ENCODE data around the gene TNFAIP8.
A peak's percentile ranks its signal among the peaks of the same experiment; 100 is the strongest.

Gene TNFAIP8

GRCh38 chr5:119319890-119320289 lies 35.9 kb upstream of the TNFAIP8 start:
- H3K79me2 ChIP-seq (ENCODE audit: control insufficient read depth, insufficient read depth, low read length, poor library complexity), result no peaks in the 10 kb centered on the region
- no peak overlapping the region for H3K9ac ChIP-seq (ENCODE audit: low read length)
- no peaks in the 10 kb centered on the region for H3K27me3 ChIP-seq (ENCODE audit: insufficient read depth, low read length)

DNA sequence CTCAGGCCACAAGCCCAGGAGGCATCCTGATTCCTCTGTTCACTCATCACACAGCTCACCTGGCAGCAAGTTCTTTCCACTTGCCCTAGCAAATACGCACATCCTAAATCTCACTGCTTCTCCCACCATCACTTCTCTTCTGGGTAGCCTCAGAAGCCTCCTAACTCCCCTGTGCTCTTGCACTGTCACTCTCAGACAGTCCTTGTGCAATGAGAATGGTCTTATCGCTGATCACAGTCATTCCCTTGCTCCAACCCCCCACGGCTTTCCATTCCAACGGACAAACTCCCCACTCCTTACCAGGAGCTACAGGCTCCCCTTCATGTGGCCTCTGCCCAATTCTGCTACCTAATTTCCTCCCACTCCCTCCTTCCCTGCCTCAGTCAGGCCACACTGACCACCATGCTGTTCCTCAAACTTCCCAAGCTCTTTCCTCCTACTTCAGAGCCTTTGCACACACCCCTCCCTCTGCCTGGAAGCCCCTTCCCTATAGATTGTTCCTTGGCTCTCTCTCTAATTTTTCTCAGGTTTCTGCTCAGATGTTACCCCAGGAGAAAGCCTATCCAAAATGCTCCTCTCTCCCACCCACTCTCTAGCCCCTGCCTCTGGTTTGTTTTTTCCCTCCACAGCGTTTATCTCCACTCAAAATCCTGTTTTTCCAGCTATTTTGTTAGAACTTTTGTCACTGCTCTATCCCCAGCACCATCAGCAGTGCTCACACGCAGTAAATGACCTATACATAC lies 34.1 kb upstream of the TNFAIP8 start:
- Histone ChIP-seq H3K79me1 (ENCODE audit: low read length) (peaks cover 10% of the 10 kb centered on the region), H4K8ac (ENCODE audit: low read depth, low read length) (peak overlapping the region; percentile 13), H3K23ac (ENCODE audit: low read length) (no peak overlapping the region), H3K4me1 (ENCODE audit: control insufficient read depth in 1 of 2, insufficient read depth in 2 of 2, low read length in 2 of 2) (peaks cover 25 to 29% of the 10 kb centered on the region in 2 experiments), H3K4me2 (ENCODE audit: low read length) (no peak overlapping the region), H3K27me3 (ENCODE audit: insufficient read depth, low read length) (no peaks in the 10 kb centered on the region), H4K91ac (ENCODE audit: low read depth, low read length) (peak overlapping the region; percentile 4), H3K18ac (ENCODE audit: low read length) (peak overlapping the region; percentile 23), H3K9me3 (ENCODE audit: insufficient read depth, low read depth, low read length) (no peaks in the 10 kb centered on the region), H3K9ac (ENCODE audit: low read length) (no peak overlapping the region), H4K12ac (ENCODE audit: low read depth, low read length) (no peak overlapping the region), H3K14ac (ENCODE audit: low read length) (no peak overlapping the region), H3K36me3 (ENCODE audit: control insufficient read depth in 1 of 2, insufficient read depth in 2 of 2, low read length in 2 of 2) (no peaks in the 10 kb centered on the region), H2BK12ac (ENCODE audit: low read length) (no peak overlapping the region), H2AFZ (ENCODE audit: insufficient read depth, low read length, poor library complexity) (no peak overlapping the region), H3K4me3 (ENCODE audit: low read depth, low read length) (no peak overlapping the region), H3K4ac (ENCODE audit: low read depth, low read length) (peak overlapping the region; percentile 13), H2AK5ac (ENCODE audit: low read length) (no peak overlapping the region), H3K79me2 (ENCODE audit: control insufficient read depth, insufficient read depth, low read length, poor library complexity) (no peaks in the 10 kb centered on the region), H2BK5ac (ENCODE audit: low read depth, low read length, poor library complexity) (no peak overlapping the region), H3K27ac (ENCODE audit: low read depth, low read length) (no peak overlapping the region), H2BK120ac (ENCODE audit: insufficient read depth, low read length, poor library complexity) (peak overlapping the region; percentile 60)
- peak; percentile 25 to 56 for DNase-seq
- WGBS (ENCODE audit: extremely low coverage, insufficient coverage, insufficient read length), result no CpG with 5 or more reads among the region's 6 CpGs

More at GRCh38 chr5:119319890-119320289, 35.9 kb upstream of the TNFAIP8 start:
- WGBS (ENCODE audit: extremely low coverage, insufficient coverage, insufficient read length), result no CpG with 5 or more reads among the region's 5 CpGs
- no peak overlapping the region for H4K91ac ChIP-seq (ENCODE audit: low read depth, low read length)
- H3K36me3 ChIP-seq (ENCODE audit: control insufficient read depth in 1 of 2, insufficient read depth in 2 of 2, low read length in 2 of 2), result peaks cover 0 to under 1% of the 10 kb centered on the region in 2 experiments
- no peak overlapping the region for H2BK12ac ChIP-seq (ENCODE audit: low read length)
- no peak overlapping the region for H2AK5ac ChIP-seq (ENCODE audit: low read length)
- H3K4me2 ChIP-seq (ENCODE audit: low read length), result no peak overlapping the region
- H4K12ac ChIP-seq (ENCODE audit: low read depth, low read length), result no peak overlapping the region
- no peak overlapping the region for H2AFZ ChIP-seq (ENCODE audit: insufficient read depth, low read length, poor library complexity)
- H3K4me3 ChIP-seq (ENCODE audit: low read depth, low read length), result no peak overlapping the region
- no peak overlapping the region for H3K4ac ChIP-seq (ENCODE audit: low read depth, low read length)
- no peak for DNase-seq
- peaks cover 15 to 21% of the 10 kb centered on the region in 2 experiments for H3K4me1 ChIP-seq (ENCODE audit: control insufficient read depth in 1 of 2, insufficient read depth in 2 of 2, low read length in 2 of 2)
- no peak overlapping the region for H3K23ac ChIP-seq (ENCODE audit: low read length)
- no peak overlapping the region for H3K18ac ChIP-seq (ENCODE audit: low read length)
- H3K79me1 ChIP-seq (ENCODE audit: low read length), result peaks cover 10% of the 10 kb centered on the region
- no peak overlapping the region for H3K27ac ChIP-seq (ENCODE audit: low read depth, low read length)
- no peak overlapping the region for H4K8ac ChIP-seq (ENCODE audit: low read depth, low read length)
- no peak overlapping the region for H2BK120ac ChIP-seq (ENCODE audit: insufficient read depth, low read length, poor library complexity)
- no peak overlapping the region for H3K14ac ChIP-seq (ENCODE audit: low read length)
- no peak overlapping the region for H2BK5ac ChIP-seq (ENCODE audit: low read depth, low read length, poor library complexity)
- H3K9me3 ChIP-seq (ENCODE audit: insufficient read depth, low read depth, low read length), result no peaks in the 10 kb centered on the region

DNA sequence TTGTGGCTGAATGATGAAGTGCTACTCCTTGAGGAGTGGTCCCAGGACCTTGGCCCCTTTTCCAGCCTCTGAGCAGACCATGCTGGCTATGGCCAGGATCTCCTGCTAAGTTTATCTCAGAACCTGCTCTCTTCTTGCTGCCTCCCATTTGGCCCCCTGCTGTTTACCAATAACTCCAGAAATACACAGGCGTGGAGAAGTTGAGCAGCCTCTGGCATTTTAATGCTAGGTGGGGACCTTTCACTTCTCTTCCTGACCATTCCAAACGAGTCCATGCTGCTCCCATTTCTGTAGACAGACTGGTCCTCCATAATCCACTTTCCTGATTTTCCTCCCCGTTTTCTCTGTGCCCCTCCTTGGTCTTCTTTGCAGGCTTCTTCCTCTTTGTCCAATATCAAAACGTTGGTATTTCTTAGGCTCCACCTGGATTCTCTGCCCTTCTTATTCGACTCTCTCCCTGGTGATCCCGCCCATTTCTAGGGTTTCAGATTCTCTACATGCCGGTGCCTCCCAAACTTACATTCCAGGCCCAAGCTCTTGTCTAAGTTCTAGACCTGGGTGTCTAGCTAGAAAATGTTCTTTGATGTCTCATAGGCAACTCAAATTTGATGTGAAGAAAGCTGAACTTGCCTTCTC lies 33.4 kb upstream of the TNFAIP8 start:
- WGBS (ENCODE audit: extremely low coverage, insufficient coverage, insufficient read length), result no CpG with 5 or more reads among the region's 7 CpGs
- H3K4me1 ChIP-seq (ENCODE audit: control insufficient read depth in 1 of 2, insufficient read depth in 2 of 2, low read length in 2 of 2), result peaks cover 25 to 29% of the 10 kb centered on the region in 2 experiments
- DNase-seq, result peak; percentile 57 to 82

GRCh38 chr5:119322948-119323537 lies 32.8 kb upstream of the TNFAIP8 start:
- Histone ChIP-seq H2BK120ac (ENCODE audit: insufficient read depth, low read length, poor library complexity) (peak overlapping the region; percentile 66), H4K12ac (ENCODE audit: low read depth, low read length) (no peak overlapping the region), H2AK5ac (ENCODE audit: low read length) (no peak overlapping the region), H3K36me3 (ENCODE audit: control insufficient read depth in 1 of 2, insufficient read depth in 2 of 2, low read length in 2 of 2) (no peaks in the 10 kb centered on the region), H3K79me2 (ENCODE audit: control insufficient read depth, insufficient read depth, low read length, poor library complexity) (no peaks in the 10 kb centered on the region), H4K8ac (ENCODE audit: low read depth, low read length) (peak overlapping the region; percentile 58), H3K27ac (ENCODE audit: low read depth, low read length) (peak overlapping the region; percentile 33), H4K91ac (ENCODE audit: low read depth, low read length) (peak overlapping the region; percentile 74), H3K4me2 (ENCODE audit: low read length) (no peak overlapping the region), H3K23ac (ENCODE audit: low read length) (no peak overlapping the region), H3K79me1 (ENCODE audit: low read length) (peaks cover 10% of the 10 kb centered on the region), H3K4me3 (ENCODE audit: low read depth, low read length) (no peak overlapping the region), H3K18ac (ENCODE audit: low read length) (peak overlapping the region; percentile 75), H3K4me1 (ENCODE audit: control insufficient read depth in 1 of 2, insufficient read depth in 2 of 2, low read length in 2 of 2) (peaks cover 25 to 29% of the 10 kb centered on the region in 2 experiments), H2AFZ (ENCODE audit: insufficient read depth, low read length, poor library complexity) (no peak overlapping the region), H3K9me3 (ENCODE audit: insufficient read depth, low read depth, low read length) (no peaks in the 10 kb centered on the region), H2BK12ac (ENCODE audit: low read length) (peak overlapping the region; percentile 70), H3K9ac (ENCODE audit: low read length) (no peak overlapping the region), H3K14ac (ENCODE audit: low read length) (peak overlapping the region; percentile 53), H2BK5ac (ENCODE audit: low read depth, low read length, poor library complexity) (no peak overlapping the region), H3K27me3 (ENCODE audit: insufficient read depth, low read length) (no peaks in the 10 kb centered on the region), H3K4ac (ENCODE audit: low read depth, low read length) (peak overlapping the region; percentile 52)
- peak; percentile 50 to 80 for DNase-seq
- WGBS (ENCODE audit: extremely low coverage, insufficient coverage, insufficient read length), result no CpG with 5 or more reads among the region's 3 CpGs

More for the DNA sequence above, 33.4 kb upstream of the TNFAIP8 start:
- Histone ChIP-seq H4K12ac (ENCODE audit: low read depth, low read length) (no peak overlapping the region), H3K18ac (ENCODE audit: low read length) (peak overlapping the region; percentile 2), H3K4me3 (ENCODE audit: low read depth, low read length) (no peak overlapping the region), H2BK120ac (ENCODE audit: insufficient read depth, low read length, poor library complexity) (peak overlapping the region; percentile 60), H3K79me2 (ENCODE audit: control insufficient read depth, insufficient read depth, low read length, poor library complexity) (no peaks in the 10 kb centered on the region), H2BK5ac (ENCODE audit: low read depth, low read length, poor library complexity) (no peak overlapping the region), H4K91ac (ENCODE audit: low read depth, low read length) (peak overlapping the region; percentile 74), H3K27me3 (ENCODE audit: insufficient read depth, low read length) (no peaks in the 10 kb centered on the region), H4K8ac (ENCODE audit: low read depth, low read length) (no peak overlapping the region), H3K9ac (ENCODE audit: low read length) (no peak overlapping the region), H2AK5ac (ENCODE audit: low read length) (no peak overlapping the region), H3K79me1 (ENCODE audit: low read length) (peaks cover 10% of the 10 kb centered on the region), H2AFZ (ENCODE audit: insufficient read depth, low read length, poor library complexity) (no peak overlapping the region), H3K23ac (ENCODE audit: low read length) (no peak overlapping the region), H2BK12ac (ENCODE audit: low read length) (no peak overlapping the region), H3K27ac (ENCODE audit: low read depth, low read length) (peak overlapping the region; percentile 33), H3K4ac (ENCODE audit: low read depth, low read length) (no peak overlapping the region), H3K36me3 (ENCODE audit: control insufficient read depth in 1 of 2, insufficient read depth in 2 of 2, low read length in 2 of 2) (no peaks in the 10 kb centered on the region), H3K9me3 (ENCODE audit: insufficient read depth, low read depth, low read length) (no peaks in the 10 kb centered on the region), H3K4me2 (ENCODE audit: low read length) (no peak overlapping the region), H3K14ac (ENCODE audit: low read length) (no peak overlapping the region)
